Esophagus muscularis mucosa (tissue), 3 donors: Measurements from ENCODE around the gene STOM.

Experiments
- POLR2A ChIP-seq: fragments of 450-650 bp; IDR thresholded peaks from one replicate; pipeline ENCODE4 v1.6.1; 2017; ENCODE audit warnings: antibody characterized with exemption, moderate library complexity, mild to moderate bottlenecking, low read depth
- TF ChIP-seq, protein P1 (sequence below), 3 experiments: fragments of 200-600 bp in 2 of 3; fragments of 450-650 bp in 1 of 3; sonication (generic) in 2 of 3; IDR thresholded peaks; one replicate each; pipeline ENCODE4 v1.5.1; 2017 to 2019; ENCODE audit warnings: antibody characterized with exemption in 3 of 3, mild to moderate bottlenecking in 2 of 3, moderate library complexity in 1 of 3

DNA sequence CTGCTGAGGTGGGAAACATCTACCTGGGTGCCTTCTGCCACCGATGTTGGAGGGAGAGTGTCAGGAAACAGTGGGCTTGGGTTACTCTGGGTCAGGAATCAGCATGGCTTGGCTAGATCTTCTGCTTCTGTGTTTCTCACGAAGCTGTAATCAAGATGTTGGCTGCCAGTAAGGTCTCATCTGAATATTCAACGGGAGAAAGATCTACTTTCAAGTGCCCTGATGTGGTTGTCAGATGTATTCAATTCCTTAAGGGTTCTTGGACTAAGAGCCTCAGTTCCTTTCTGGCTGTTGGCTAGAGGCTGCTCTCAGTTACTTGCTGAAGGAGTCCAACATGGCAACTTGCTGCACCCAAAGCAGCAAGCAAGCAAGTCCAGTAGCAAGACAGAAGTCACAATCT lies 41.9 kb upstream of the STOM start:
- TF ChIP-seq, protein P1, sequence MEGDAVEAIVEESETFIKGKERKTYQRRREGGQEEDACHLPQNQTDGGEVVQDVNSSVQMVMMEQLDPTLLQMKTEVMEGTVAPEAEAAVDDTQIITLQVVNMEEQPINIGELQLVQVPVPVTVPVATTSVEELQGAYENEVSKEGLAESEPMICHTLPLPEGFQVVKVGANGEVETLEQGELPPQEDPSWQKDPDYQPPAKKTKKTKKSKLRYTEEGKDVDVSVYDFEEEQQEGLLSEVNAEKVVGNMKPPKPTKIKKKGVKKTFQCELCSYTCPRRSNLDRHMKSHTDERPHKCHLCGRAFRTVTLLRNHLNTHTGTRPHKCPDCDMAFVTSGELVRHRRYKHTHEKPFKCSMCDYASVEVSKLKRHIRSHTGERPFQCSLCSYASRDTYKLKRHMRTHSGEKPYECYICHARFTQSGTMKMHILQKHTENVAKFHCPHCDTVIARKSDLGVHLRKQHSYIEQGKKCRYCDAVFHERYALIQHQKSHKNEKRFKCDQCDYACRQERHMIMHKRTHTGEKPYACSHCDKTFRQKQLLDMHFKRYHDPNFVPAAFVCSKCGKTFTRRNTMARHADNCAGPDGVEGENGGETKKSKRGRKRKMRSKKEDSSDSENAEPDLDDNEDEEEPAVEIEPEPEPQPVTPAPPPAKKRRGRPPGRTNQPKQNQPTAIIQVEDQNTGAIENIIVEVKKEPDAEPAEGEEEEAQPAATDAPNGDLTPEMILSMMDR (IDR thresholded peaks at IDR 0.05) = no peak
- no peak for TF ChIP-seq POLR2A
